GM23248 (cell line): Measurements from ENCODE around the gene HOXC9. TPM values are rescaled to one million over a fixed set of nuclear protein-coding genes. Genes with fewer than 3 reads are reported as not detected.

Experiments used
- DNase-seq: peaks from one replicate; pipeline ENCODE4 v3.0.0-alpha.2; 2015
- H2AFZ ChIP-seq: fragments of 200-600 bp; sonication (generic); 2 replicates; pipeline ENCODE4 v1.6.1; 2016; ENCODE audit warnings: antibody characterized with exemption
- H3F3A ChIP-seq: fragments of 200-600 bp; sonication (generic); 2 replicates; pipeline ENCODE4 v1.6.1; 2016; ENCODE audit warnings: mild to moderate bottlenecking, antibody characterized with exemption, mixed run types; ENCODE audit not compliant: insufficient read depth
- H3K27ac ChIP-seq: fragments of 200-600 bp; sonication (generic); 2 replicates; pipeline ENCODE4 v1.5.1; 2016; ENCODE audit warnings: mild to moderate bottlenecking
- H3K27me3 ChIP-seq: fragments of 200-600 bp; sonication (generic); replicated peaks from 2 replicates; pipeline ENCODE4 v1.6.1; 2016; ENCODE audit warnings: mild to moderate bottlenecking; ENCODE audit not compliant: insufficient read depth
- H3K36me3 ChIP-seq: fragments of 200-600 bp; sonication (generic); 2 replicates; pipeline ENCODE4 v1.6.1; 2016; ENCODE audit warnings: low read depth, mild to moderate bottlenecking
- H3K4me1 ChIP-seq: fragments of 200-600 bp; sonication (generic); 2 replicates; pipeline ENCODE4 v1.6.1; 2016; ENCODE audit warnings: mild to moderate bottlenecking; ENCODE audit not compliant: insufficient read depth
- H3K4me2 ChIP-seq: fragments of 200-600 bp; sonication (generic); one replicate; pipeline ENCODE4 v1.6.1; 2016; ENCODE audit warnings: mild to moderate bottlenecking; ENCODE audit not compliant: unreplicated experiment
- H3K4me3 ChIP-seq: fragments of 200-600 bp; sonication (generic); 2 replicates; pipeline ENCODE4 v1.5.1; 2016; ENCODE audit warnings: mild to moderate bottlenecking
- H3K79me2 ChIP-seq: fragments of 200-600 bp; sonication (generic); 2 replicates; pipeline ENCODE4 v1.6.1; 2016; ENCODE audit warnings: mild to moderate bottlenecking; ENCODE audit not compliant: insufficient read depth
- H3K9ac ChIP-seq: fragments of 200-600 bp; sonication (generic); 2 replicates; pipeline ENCODE4 v1.6.1; 2016; ENCODE audit warnings: mild to moderate bottlenecking
- H3K9me2 ChIP-seq: fragments of 200-600 bp; sonication (generic); 2 replicates; pipeline ENCODE4 v1.6.1; 2016; ENCODE audit warnings: mixed run types, mild to moderate bottlenecking, moderate library complexity; ENCODE audit not compliant: insufficient read depth
- H3K9me3 ChIP-seq: fragments of 200-600 bp; sonication (generic); one replicate; pipeline ENCODE4 v1.6.1; 2017; ENCODE audit warnings: low read depth
- H4K20me1 ChIP-seq: fragments of 200-600 bp; sonication (generic); 2 replicates; pipeline ENCODE4 v1.6.0; 2016; ENCODE audit not compliant: insufficient read depth
- EZH2 ChIP-seq: fragments of 200-600 bp; sonication (generic); IDR thresholded peaks from 2 replicates; pipeline ENCODE4 v1.6.1; 2018; ENCODE audit warnings: antibody characterized with exemption, mild to moderate bottlenecking; ENCODE audit not compliant: insufficient read depth, poor library complexity, severe bottlenecking
- EZH2phosphoT487 ChIP-seq: fragments of 200-600 bp; sonication (generic); IDR thresholded peaks from 2 replicates; pipeline ENCODE4 v1.6.1; 2018; ENCODE audit warnings: antibody characterized with exemption, moderate library complexity, mild to moderate bottlenecking, low read depth; ENCODE audit not compliant: insufficient read depth
- WGBS, 2 experiments: methylation state at CpG; one replicate each; pipeline ENCODE4 v1.1.6; 2015 to 2017; ENCODE audit warnings: low lambda C conversion rate in 2 of 2, low coverage in 1 of 2; ENCODE audit errors: missing lambda C conversion rate in 2 of 2; 5-methylcytosine and 5-hydroxymethylcytosine counted together
- in situ Hi-C: fragments of 300-500 bp; cut with MboI; formaldehyde crosslinking; loops from 2 replicates; pipeline ENCODE4 v1.15.0; 2020
- polyA plus RNA-seq: library from polyadenylated mRNA; unstranded; fragments of >200 nt; fragmentation: Nextera tagmentation; extraction: Ambion mirVana; gene quantifications from 2 replicates; pipeline ENCODE4 v1.2.1, GENCODE V29; 2016
- total RNA-seq: library from RNA; depleted of rRNA; stranded (reverse); fragments of >200 nt; shearing (Covaris generic); gene quantifications from 2 replicates; pipeline ENCODE4 v1.2.3, GENCODE V29; 2014

HOXC9 gene
- total and polyA plus RNA-seq, 2 experiments from 2014 or later, result 2.5 to 5.5 TPM

GRCh38 chr12:54010053-54010971, 10.4 kb downstream of the HOXC9 start:
- Histone ChIP-seq H3K27ac (peak overlapping the region; percentile 73), H3F3A (peaks cover 23% of the 10 kb centered on the region), H2AFZ (peak overlapping the region; percentile 76), H4K20me1 (no peaks in the 10 kb centered on the region), H3K9ac (peak overlapping the region; percentile 84), H3K36me3 (no peaks in the 10 kb centered on the region), H3K9me2 (no peaks in the 10 kb centered on the region), H3K4me1 (peaks cover 33% of the 10 kb centered on the region), H3K79me2 (peaks cover 49% of the 10 kb centered on the region), H3K27me3 (no peaks in the 10 kb centered on the region), H3K4me2 (peak overlapping the region; percentile 81), H3K9me3 (no peaks in the 10 kb centered on the region), H3K4me3 (peak overlapping the region; percentile 91)
- in situ Hi-C loops, result no loop called here
- TF ChIP-seq EZH2 (no peak), EZH2phosphoT487 (no peak)
- 33 to 39% methylated on average over 10 of the region's 10 CpGs for WGBS, 2 experiments
- no peak for DNase-seq

- peaks cover 37% of the 10 kb centered on the region for H3K4me1 ChIP-seq
- in situ Hi-C loops, result no loop called here
- H3K9ac ChIP-seq, result peak overlapping the region; percentile 84
- peak overlapping the region; percentile 91 for H3K4me3 ChIP-seq
- no peaks in the 10 kb centered on the region for H3K9me3 ChIP-seq
- H3F3A ChIP-seq, result peaks cover 23% of the 10 kb centered on the region
- H3K9me2 ChIP-seq, result no peaks in the 10 kb centered on the region
- no peaks in the 10 kb centered on the region for H3K36me3 ChIP-seq
- WGBS, 2 experiments, result 43 to 51% methylated on average over 17 of the region's 17 CpGs
- DNase-seq, result peak; percentile 41
- H4K20me1 ChIP-seq, result no peaks in the 10 kb centered on the region
- peaks cover 57% of the 10 kb centered on the region for H3K79me2 ChIP-seq
- H3K27me3 ChIP-seq, result no peaks in the 10 kb centered on the region
- no peak for TF ChIP-seq EZH2phosphoT487
- no peak for TF ChIP-seq EZH2
- peak overlapping the region; percentile 81 for H3K4me2 ChIP-seq
- peak overlapping the region; percentile 41 for H3K27ac ChIP-seq
- peak overlapping the region; percentile 52 for H2AFZ ChIP-seq
Measured at GRCh38 chr12:54010972-54011664, 11.2 kb downstream of the HOXC9 start.

- 85 to 89% methylated on average over 14 of the region's 14 CpGs for WGBS, 2 experiments
- Histone ChIP-seq H2AFZ (no peak overlapping the region), H4K20me1 (no peaks in the 10 kb centered on the region), H3K4me3 (peak overlapping the region; percentile 91), H3K9me2 (no peaks in the 10 kb centered on the region), H3K4me2 (peak overlapping the region; percentile 81), H3K36me3 (no peaks in the 10 kb centered on the region), H3K9ac (peak overlapping the region; percentile 84), H3F3A (peaks cover 23% of the 10 kb centered on the region), H3K4me1 (peaks cover 37% of the 10 kb centered on the region), H3K27ac (peak overlapping the region; percentile 49; the same call in 1 of the 2 replicates), H3K27me3 (no peaks in the 10 kb centered on the region), H3K9me3 (no peaks in the 10 kb centered on the region), H3K79me2 (peaks cover 59% of the 10 kb centered on the region)
- TF ChIP-seq EZH2phosphoT487, result no peak
- in situ Hi-C loops, result no loop called here
- no peak for DNase-seq
Measured at GRCh38 chr12:54011665-54012532, 11.9 kb downstream of the HOXC9 start.
